Left renal pelvis (tissue), 4 donors: ENCODE data around the gene SEMA4A. TPM values are rescaled to one million over a fixed set of nuclear protein-coding genes. Genes with fewer than 3 reads are reported as not detected.
"Not testable (repeated sequence)": the region's sequence is repeated elsewhere in the genome, so short reads cannot be mapped to it uniquely, and the experiment has no call there.

Experiments used
- DNase-seq, 4 donors: peaks; one replicate each; pipeline ENCODE4 v3.0.0-alpha.2; 2013; ENCODE audit warnings: low read depth in 4 of 4, low spot score in 3 of 4
- polyA plus RNA-seq, 4 donors: library from polyadenylated mRNA; unstranded; fragments of 120-200 nt; gene quantifications; one replicate each; pipeline ENCODE4 v1.2.1, GENCODE V29; 2013; ENCODE audit not compliant: insufficient read length in 4 of 4

Gene SEMA4A
- polyA plus RNA-seq, 4 donors: 2.5 to 26.8 (median 22.4) TPM

- DNase-seq: not testable (repeated sequence)
These were observed 36.9 kb downstream of the SEMA4A start for GRCh38 chr1:156190265-156190664.

GRCh38 chr1:156191292-156191964 lies 38.0 kb downstream of the SEMA4A start:
- no peak for DNase-seq

GRCh38 chr1:156193208-156193487 lies 39.8 kb downstream of the SEMA4A start:
- no peak for DNase-seq

- DNase-seq: peak; percentile 98
These were observed 40.3 kb downstream of the SEMA4A start, which contains the start of gene SLC25A44 for GRCh38 chr1:156193488-156194299. SLC25A44 (plus strand) TSS chr1:156194104; CDS start chr1:156199848, 5,744 bp downstream.

- DNase-seq: no peak
These were observed 40.9 kb downstream of the SEMA4A start for GRCh38 chr1:156194300-156194652.

- no peak for DNase-seq
These were observed 42.5 kb downstream of the SEMA4A start for GRCh38 chr1:156195853-156196252.

GRCh38 chr1:156196445-156196844 lies 43.1 kb downstream of the SEMA4A start:
- no peak for DNase-seq

- DNase-seq: no peak
These were observed 45.5 kb downstream of the SEMA4A start for GRCh38 chr1:156198831-156199349.

GRCh38 chr1:156200044-156200443 lies 46.7 kb downstream of the SEMA4A start:
- no peak for DNase-seq

- no peak for DNase-seq
These were observed 49.9 kb downstream of the SEMA4A start for GRCh38 chr1:156203331-156203730.

- no peak for DNase-seq
These were observed 51.3 kb downstream of the SEMA4A start for GRCh38 chr1:156204686-156205085.

GRCh38 chr1:156211243-156211642 lies 57.9 kb downstream of the SEMA4A start:
- DNase-seq: no peak

GRCh38 chr1:156212130-156212529 lies 58.7 kb downstream of the SEMA4A start:
- no peak for DNase-seq

- DNase-seq: peak; percentile 92 to 95 (median 94)
These were observed 59.7 kb downstream of the SEMA4A start, which contains the start of gene PMF1 for GRCh38 chr1:156212833-156213643. PMF1 (plus strand) TSS chr1:156213007; CDS start chr1:156213016, 9 bp downstream.

GRCh38 chr1:156213644-156213966 lies 60.2 kb downstream of the SEMA4A start:
- DNase-seq: no peak

GRCh38 chr1:156214024-156214748 lies 60.8 kb downstream of the SEMA4A start:
- no peak for DNase-seq

GRCh38 chr1:156216361-156217086 lies 63.1 kb downstream of the SEMA4A start:
- DNase-seq: not testable (repeated sequence)

GRCh38 chr1:156217871-156218270 lies 64.5 kb downstream of the SEMA4A start:
- no peak for DNase-seq

- no peak for DNase-seq
These were observed 66.8 kb downstream of the SEMA4A start for GRCh38 chr1:156220226-156220625.
